Subcutaneous adipose tissue (tissue), 4 donors: ENCODE results near the gene GEMIN4. TPM values are rescaled to one million over a fixed set of nuclear protein-coding genes. Genes with fewer than 3 reads are reported as not detected.

Experiments used
- total RNA-seq, 4 donors: library from RNA; depleted of rRNA; stranded (reverse); fragments of >200 nt; gene quantifications; one replicate each; pipeline ENCODE4 v1.1.0, GENCODE V29; 2016
- TF ChIP-seq, protein P1 (sequence below): fragments of 450-650 bp; IDR thresholded peaks from one replicate; pipeline ENCODE4 v1.5.1; 2016; ENCODE audit warnings: low read depth, mild to moderate bottlenecking, control low read depth, antibody characterized with exemption, moderate library complexity

The GEMIN4 gene
- total RNA-seq, 4 donors from 2014 or later, result 11.1 to 25.1 (median 14.7) TPM

DNA sequence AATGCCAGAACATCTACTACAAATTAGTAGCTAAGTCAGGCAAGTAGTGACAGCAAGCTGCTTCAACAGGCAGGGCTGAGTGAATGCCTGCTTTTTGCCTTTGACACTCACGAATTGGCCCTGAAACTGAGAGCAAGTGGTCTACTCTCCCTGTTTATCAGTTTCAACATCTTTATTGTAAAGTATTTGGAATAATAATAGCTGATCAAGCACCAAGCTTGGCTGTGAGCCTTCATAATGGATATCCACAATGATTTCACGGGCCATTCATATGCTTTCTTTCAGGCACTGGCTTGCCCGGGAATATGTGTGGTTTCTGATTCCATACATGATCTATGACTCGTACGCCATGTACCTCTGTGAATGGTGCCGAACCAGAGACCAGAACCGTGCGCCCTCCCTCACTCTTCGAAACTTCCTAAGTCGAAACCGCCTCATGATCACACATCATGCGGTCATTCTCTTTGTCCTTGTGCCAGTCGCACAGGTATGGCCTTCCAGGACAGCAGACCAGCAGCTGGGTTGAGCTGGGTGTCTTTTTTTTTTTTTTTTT is 14.4 kb downstream of the GEMIN4 start:
- TF ChIP-seq, protein P1, sequence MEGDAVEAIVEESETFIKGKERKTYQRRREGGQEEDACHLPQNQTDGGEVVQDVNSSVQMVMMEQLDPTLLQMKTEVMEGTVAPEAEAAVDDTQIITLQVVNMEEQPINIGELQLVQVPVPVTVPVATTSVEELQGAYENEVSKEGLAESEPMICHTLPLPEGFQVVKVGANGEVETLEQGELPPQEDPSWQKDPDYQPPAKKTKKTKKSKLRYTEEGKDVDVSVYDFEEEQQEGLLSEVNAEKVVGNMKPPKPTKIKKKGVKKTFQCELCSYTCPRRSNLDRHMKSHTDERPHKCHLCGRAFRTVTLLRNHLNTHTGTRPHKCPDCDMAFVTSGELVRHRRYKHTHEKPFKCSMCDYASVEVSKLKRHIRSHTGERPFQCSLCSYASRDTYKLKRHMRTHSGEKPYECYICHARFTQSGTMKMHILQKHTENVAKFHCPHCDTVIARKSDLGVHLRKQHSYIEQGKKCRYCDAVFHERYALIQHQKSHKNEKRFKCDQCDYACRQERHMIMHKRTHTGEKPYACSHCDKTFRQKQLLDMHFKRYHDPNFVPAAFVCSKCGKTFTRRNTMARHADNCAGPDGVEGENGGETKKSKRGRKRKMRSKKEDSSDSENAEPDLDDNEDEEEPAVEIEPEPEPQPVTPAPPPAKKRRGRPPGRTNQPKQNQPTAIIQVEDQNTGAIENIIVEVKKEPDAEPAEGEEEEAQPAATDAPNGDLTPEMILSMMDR, result no peak

DNA sequence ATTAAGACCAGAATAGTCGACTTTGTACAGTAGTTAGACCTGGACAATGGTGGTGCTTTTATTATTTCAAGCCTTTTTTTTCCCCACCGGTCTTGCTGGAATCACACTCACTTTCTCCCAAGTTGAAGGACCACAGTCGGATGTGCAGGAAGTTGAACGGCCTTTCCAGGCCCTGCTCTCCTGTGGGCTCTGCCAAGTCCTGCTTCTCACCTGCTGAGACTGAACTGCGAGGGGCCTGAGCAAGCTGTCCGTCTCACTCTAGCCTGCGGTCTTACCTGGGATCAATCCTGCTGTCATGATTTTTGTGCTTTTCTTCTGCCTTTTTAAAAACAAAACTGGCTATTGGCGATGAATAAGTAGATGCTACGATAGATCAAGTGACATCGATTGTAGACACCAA is 18.3 kb downstream of the GEMIN4 start:
- TF ChIP-seq, protein P1, result no peak

DNA sequence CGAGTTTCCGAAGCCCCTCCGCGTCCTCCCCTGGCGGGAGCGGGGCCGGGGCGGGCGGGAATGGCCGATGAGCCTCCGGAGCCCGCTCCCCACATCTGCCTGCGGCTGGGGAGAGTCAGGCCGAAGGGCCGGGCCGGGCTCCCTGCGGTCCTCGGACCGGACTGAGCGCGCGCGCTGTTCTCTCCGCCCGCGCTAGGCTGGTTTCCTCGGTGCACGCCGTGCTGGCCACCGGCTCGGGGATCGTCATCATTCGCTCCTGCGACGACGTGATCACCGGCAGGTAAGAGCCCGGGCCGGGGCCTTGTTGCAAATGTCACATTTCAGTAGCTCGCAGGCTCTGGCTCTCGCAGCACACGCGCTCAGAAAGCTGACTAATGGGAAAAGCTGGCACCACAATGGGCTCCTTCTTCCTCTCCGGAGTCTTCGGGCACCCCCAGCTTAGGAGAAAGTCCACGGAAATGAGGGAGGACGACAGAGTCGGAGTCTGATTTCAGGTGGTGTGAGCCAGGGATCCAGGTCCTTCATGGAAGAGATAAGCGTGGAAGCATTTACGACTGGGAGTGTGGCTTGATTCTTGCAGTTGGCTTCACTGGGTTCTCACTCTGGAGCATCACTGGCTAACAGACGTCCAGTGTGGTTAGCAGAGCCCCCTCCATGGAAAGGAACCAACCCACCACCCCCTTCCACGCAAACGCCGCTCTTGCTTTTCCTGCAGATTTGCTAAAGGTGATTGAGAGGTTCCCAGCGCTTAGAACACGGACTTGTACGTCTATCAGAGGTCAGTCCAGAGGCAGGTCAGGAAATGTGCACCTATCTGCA is 19.0 kb downstream of the GEMIN4 start:
- TF ChIP-seq, protein P1, result no peak

DNA sequence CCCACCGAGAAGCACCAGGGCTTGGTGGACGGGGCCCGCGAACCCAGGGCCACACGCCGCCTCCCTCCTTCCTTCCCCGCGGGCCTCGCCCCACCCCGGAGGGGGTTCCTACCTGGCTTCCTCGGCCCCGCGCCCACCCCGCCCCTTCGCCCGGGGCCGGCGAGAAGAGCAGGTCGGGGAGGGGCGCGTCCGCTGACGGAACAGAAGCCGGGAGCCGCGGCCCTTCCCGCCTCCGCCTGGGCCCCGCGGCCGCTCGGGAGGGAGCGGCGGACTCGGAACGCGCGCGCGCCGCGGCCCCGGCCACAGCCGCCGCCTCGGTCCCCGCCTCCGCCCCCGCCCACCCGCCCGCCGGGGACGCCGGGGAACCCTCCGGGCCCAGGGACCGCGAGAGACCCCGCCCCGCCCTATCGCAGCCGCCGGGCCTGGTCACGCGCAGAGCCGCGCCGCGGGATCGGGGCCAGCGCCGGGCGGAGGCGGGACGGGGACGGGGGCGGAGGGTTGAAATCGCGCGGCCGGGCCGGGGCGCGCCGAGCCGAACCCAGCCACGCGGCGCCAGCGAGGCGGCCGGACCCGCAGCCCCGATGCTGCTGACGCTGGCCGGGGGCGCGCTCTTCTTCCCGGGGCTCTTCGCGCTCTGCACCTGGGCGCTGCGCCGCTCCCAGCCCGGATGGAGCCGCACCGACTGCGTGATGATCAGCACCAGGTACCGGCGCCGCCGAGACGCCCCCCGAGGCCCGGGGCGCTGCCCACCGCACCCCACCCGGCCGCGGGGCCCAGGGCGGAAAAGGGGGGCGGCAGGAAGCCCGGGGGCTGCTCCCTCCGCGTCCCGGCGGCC is 19.8 kb downstream of the GEMIN4 start, which contains the start of gene TLCD3A:
Gene TLCD3A, plus strand, starts transcription at position 530 of the 835 bp plus-strand sequence. Its CDS starts 52 bp downstream, at position 582.
- TF ChIP-seq, protein P1, result no peak

DNA sequence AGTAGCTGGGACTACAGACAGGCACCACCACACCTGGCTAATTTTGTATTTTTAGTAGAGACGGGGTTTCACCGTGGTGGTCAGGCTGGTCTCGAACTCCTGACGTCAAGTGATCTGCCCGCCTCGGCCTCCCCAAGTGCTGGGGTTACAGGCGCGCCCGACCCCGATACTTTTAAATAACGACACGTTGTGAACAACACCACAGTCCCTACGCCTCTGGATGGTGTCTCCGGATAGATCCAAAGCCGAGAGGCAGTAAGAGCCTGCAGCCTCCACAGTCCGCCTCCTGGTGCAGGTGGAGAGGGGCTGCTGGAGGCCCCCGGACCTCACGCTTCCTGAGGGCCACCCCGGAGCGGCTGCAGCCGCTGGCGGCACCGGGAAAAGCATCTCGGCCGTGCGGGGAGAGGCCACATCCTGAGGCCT is 20.4 kb downstream of the GEMIN4 start:
- TF ChIP-seq, protein P1, result no peak

DNA sequence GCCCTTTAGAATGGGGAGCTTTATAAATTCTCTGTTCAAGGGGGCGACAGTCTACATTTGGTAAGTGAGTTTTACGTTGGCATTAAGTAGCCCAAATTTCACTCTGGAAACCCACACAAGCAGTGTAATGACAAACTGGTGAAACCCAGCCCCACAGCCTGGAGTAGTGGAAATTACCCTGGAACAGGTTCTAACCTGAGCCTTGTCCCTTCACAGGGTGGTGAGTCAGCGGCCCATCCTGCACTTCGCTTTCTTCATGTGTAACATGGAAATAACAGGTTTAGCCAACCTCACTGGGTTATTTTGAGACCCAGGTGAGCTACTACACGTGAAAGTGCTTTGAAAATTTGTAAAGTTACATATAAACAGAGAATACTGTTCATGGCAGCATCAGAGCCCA is 23.2 kb downstream of the GEMIN4 start:
- TF ChIP-seq, protein P1, result no peak
